ENCODE data around the gene WNT7B. TPM values are rescaled to one million over a fixed set of nuclear protein-coding genes. Genes with fewer than 3 reads are reported as not detected.

WNT7B gene
- total RNA-seq, 1 experiment from 2014 or later, result 0.57 TPM

GRCh38 chr22:45968751-45969413, 8.1 kb downstream of the WNT7B start:
- no peaks in the 10 kb centered on the region for H3K27me3 ChIP-seq (replicated peaks; ENCODE audit: control insufficient read depth, insufficient read depth, low read length)
- H3K36me3 ChIP-seq (ENCODE audit: control insufficient read depth, insufficient read depth, low read length), result no peaks in the 10 kb centered on the region
- no peaks in the 10 kb centered on the region for H3K4me1 ChIP-seq
- no peaks in the 10 kb centered on the region for H3K4me1 Mint-ChIP-seq (ENCODE audit: low read depth, unreplicated experiment)
- TF ChIP-seq CTCF (IDR thresholded peaks at IDR 0.05; ENCODE audit: insufficient read depth in 1 of 2, low read depth in 1 of 2, low read length in 1 of 2, severe bottlenecking in 1 of 2, unreplicated experiment in 1 of 2), result no peak
- no peak overlapping the region for H3K4me3 Mint-ChIP-seq (ENCODE audit: unreplicated experiment)
- H3K27ac Mint-ChIP-seq (ENCODE audit: unreplicated experiment), result no peak overlapping the region
- CTCF ChIA-PET, result interaction anchor here (0.6 to 1.4 kb wide), 4 partner anchors 9 to 106 kb away, joined by 3 to 11 read pairs (median 4); no protein-coding TSS in a partner anchor
- peaks cover 1% of the 10 kb centered on the region for H3K36me3 Mint-ChIP-seq (ENCODE audit: insufficient read depth, unreplicated experiment)
- H3K27me3 Mint-ChIP-seq (ENCODE audit: insufficient read depth, unreplicated experiment), result peaks cover 3% of the 10 kb centered on the region
- no peaks in the 10 kb centered on the region for H3K9me3 ChIP-seq
- intact Hi-C loops (cut with micrococcal nuclease; ENCODE audit: unreplicated experiment), result loop anchor here (2.0 kb wide), 1 partner anchor 104 kb away; no protein-coding TSS in a partner anchor
- BruUV-seq (replicated peaks), result no TSS peak
- no peak overlapping the region for H3K4me3 ChIP-seq (ENCODE audit: low read depth, low read length)
- no peak for DNase-seq
- no peaks in the 10 kb centered on the region for H3K9me3 Mint-ChIP-seq (ENCODE audit: unreplicated experiment)
- POLR2A ChIA-PET, result no interaction called here

DNA sequence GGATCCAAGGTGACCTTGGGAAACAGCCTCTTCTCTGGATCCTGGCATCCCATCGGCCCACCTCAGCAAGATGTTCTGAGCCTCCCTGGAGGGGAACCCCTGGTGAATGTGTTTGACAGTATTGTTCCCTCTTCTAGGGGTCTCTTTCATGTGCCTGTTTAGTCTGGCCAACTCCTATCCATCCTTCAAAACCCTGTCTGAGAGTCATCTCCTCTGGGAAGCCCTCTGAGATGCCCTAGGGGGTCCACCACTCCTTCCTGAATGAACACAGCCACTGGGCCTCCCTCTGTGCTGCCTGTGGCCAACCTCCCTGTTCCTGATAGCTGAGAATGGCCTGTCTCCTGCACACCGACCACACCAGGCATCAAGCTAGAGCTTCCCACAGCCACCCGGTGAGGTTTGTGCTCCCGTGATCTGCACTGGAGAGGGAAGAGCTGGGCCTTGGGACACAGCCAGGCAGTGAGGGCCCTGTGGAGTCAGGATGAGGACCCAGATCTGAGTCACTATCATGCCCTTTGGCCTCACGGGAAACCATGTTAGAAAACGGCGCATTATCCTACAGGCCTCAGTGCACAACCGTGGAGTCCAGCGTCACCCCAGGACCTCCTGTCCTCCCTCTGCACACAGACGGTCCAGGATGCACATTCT, 8.8 kb downstream of the WNT7B start:
- no peak for TF ChIP-seq CTCF (IDR thresholded peaks at IDR 0.05; ENCODE audit: insufficient read depth in 1 of 2, low read depth in 1 of 2, low read length in 1 of 2, severe bottlenecking in 1 of 2, unreplicated experiment in 1 of 2)
- CTCF ChIA-PET, result no interaction called here
- H3K27me3 Mint-ChIP-seq (ENCODE audit: insufficient read depth, unreplicated experiment), result peaks cover 2% of the 10 kb centered on the region
- H3K9me3 Mint-ChIP-seq (ENCODE audit: unreplicated experiment), result no peaks in the 10 kb centered on the region
- no TSS peak for BruUV-seq (replicated peaks)
- Histone ChIP-seq H3K4me3 (ENCODE audit: low read depth, low read length) (no peak overlapping the region), H3K9me3 (no peaks in the 10 kb centered on the region), H3K4me1 (no peaks in the 10 kb centered on the region), H3K27me3 (replicated peaks; ENCODE audit: control insufficient read depth, insufficient read depth, low read length) (no peaks in the 10 kb centered on the region), H3K36me3 (ENCODE audit: control insufficient read depth, insufficient read depth, low read length) (no peaks in the 10 kb centered on the region)
- POLR2A ChIA-PET, result no interaction called here
- DNase-seq, result no peak
- H3K27ac Mint-ChIP-seq (ENCODE audit: unreplicated experiment), result no peak overlapping the region
- intact Hi-C loops (cut with micrococcal nuclease; ENCODE audit: unreplicated experiment), result loop anchor here (2.0 kb wide), 1 partner anchor 103 kb away; no protein-coding TSS in a partner anchor
- no peaks in the 10 kb centered on the region for H3K36me3 Mint-ChIP-seq (ENCODE audit: insufficient read depth, unreplicated experiment)
- no peaks in the 10 kb centered on the region for H3K4me1 Mint-ChIP-seq (ENCODE audit: low read depth, unreplicated experiment)
- H3K4me3 Mint-ChIP-seq (ENCODE audit: unreplicated experiment), result no peak overlapping the region

GRCh38 chr22:45966895-45967365, 10.0 kb downstream of the WNT7B start:
- H3K4me3 ChIP-seq (ENCODE audit: low read depth, low read length), result no peak overlapping the region
- no TSS peak for BruUV-seq (replicated peaks)
- no peaks in the 10 kb centered on the region for H3K36me3 ChIP-seq (ENCODE audit: control insufficient read depth, insufficient read depth, low read length)
- no peaks in the 10 kb centered on the region for H3K9me3 ChIP-seq
- intact Hi-C loops (cut with micrococcal nuclease; ENCODE audit: unreplicated experiment), result no loop called here
- CTCF ChIA-PET, result no interaction called here
- Mint-ChIP-seq H3K4me3 (ENCODE audit: unreplicated experiment) (no peak overlapping the region), H3K9me3 (ENCODE audit: unreplicated experiment) (no peaks in the 10 kb centered on the region), H3K27me3 (ENCODE audit: insufficient read depth, unreplicated experiment) (no peaks in the 10 kb centered on the region), H3K36me3 (ENCODE audit: insufficient read depth, unreplicated experiment) (no peaks in the 10 kb centered on the region), H3K4me1 (ENCODE audit: low read depth, unreplicated experiment) (no peaks in the 10 kb centered on the region), H3K27ac (ENCODE audit: unreplicated experiment) (no peak overlapping the region)
- DNase-seq, result no peak
- POLR2A ChIA-PET, result no interaction called here
- no peaks in the 10 kb centered on the region; the same call in 1 of the 2 replicates for H3K4me1 ChIP-seq
- TF ChIP-seq CTCF (IDR thresholded peaks at IDR 0.05; ENCODE audit: insufficient read depth in 1 of 2, low read depth in 1 of 2, low read length in 1 of 2, severe bottlenecking in 1 of 2, unreplicated experiment in 1 of 2), result no peak
- no peaks in the 10 kb centered on the region for H3K27me3 ChIP-seq (replicated peaks; ENCODE audit: control insufficient read depth, insufficient read depth, low read length)

Measured in Caco-2 (cell line).